Endothelial cell of umbilical vein (primary cell): ENCODE data around the gene TBX15. TPM values are rescaled to one million over a fixed set of nuclear protein-coding genes. Genes with fewer than 3 reads are reported as not detected.

ENCODE experiments used
- BruUV-seq: library from RNA; stranded (reverse); fragments of 400-500 nt; replicated peaks from 2 replicates; lab custom pipeline; 2021; lab: Mats Ljungman, UMichigan
- CTCF ChIA-PET: fragments of 300-600, 350-600 bp; sonication (Branson Sonifier 250); formaldehyde crosslinking; loops from one replicate; lab custom pipeline; 2021; ENCODE audit warnings: antibody characterized with exemption, inconsistent platforms; lab: Charles Lee
- POLR2A ChIA-PET: fragments of 300-600, 350-600 bp; sonication (Branson Sonifier 250); formaldehyde crosslinking; loops from one replicate; lab custom pipeline; 2021; ENCODE audit warnings: antibody characterized with exemption, inconsistent platforms; lab: Charles Lee
- DNase-seq: peaks from one replicate; pipeline ENCODE4 v3.0.0-alpha.2; 2011; ENCODE audit warnings: low read depth, low spot score
- FAIRE-seq: peaks from 2 replicates; lab custom pipeline; 2011; peaks lifted over from hg19 to GRCh38; lab: Jason Lieb, UNC
- H2AFZ ChIP-seq: 2 replicates; pipeline ENCODE4 v1.6.0; 2012; ENCODE audit warnings: low read depth, low read length, control low read depth, inconsistent platforms
- H3K27ac ChIP-seq: 2 replicates; pipeline ENCODE4 v1.5.1; 2011; ENCODE audit warnings: low read depth, mild to moderate bottlenecking, control low read depth, low read length, moderate library complexity; ENCODE audit not compliant: insufficient read depth
- H3K27me3 ChIP-seq, 2 experiments: 2 replicates each; pipeline versions ENCODE4 v1.6.0 to v1.6.1; 2011; ENCODE audit warnings: low read length in 2 of 2, mixed read lengths in 1 of 2; ENCODE audit not compliant: control insufficient read depth in 2 of 2, insufficient read depth in 2 of 2
- H3K36me3 ChIP-seq, 2 experiments: 2 replicates in 1 of 2; 3 replicates in 1 of 2; pipeline ENCODE4 v1.5.1; 2011; ENCODE audit warnings: low read length in 2 of 2, mild to moderate bottlenecking in 1 of 2, moderate library complexity in 1 of 2; ENCODE audit not compliant: control insufficient read depth in 2 of 2, insufficient read depth in 2 of 2; ENCODE audit errors: extremely low read depth in 1 of 2
- H3K4me1 ChIP-seq: 3 replicates; pipeline ENCODE4 v1.5.1; 2011; ENCODE audit warnings: mild to moderate bottlenecking, low read length; ENCODE audit not compliant: control insufficient read depth, insufficient read depth; ENCODE audit errors: extremely low read depth
- H3K4me2 ChIP-seq: 2 replicates; pipeline ENCODE4 v1.6.1; 2011; ENCODE audit warnings: low read length, control low read depth, mixed read lengths; ENCODE audit not compliant: insufficient read depth
- H3K4me3 ChIP-seq, 3 experiments: fragments of 200-600 bp in 1 of 3; sonication (generic), shearing (Covaris generic) in 1 of 3; replicated peaks in 1 of 3; 2 replicates each; pipeline ENCODE4 v1.5.1; 2011 to 2016; ENCODE audit warnings: control low read depth in 3 of 3, low read length in 3 of 3, mild to moderate bottlenecking in 2 of 3, inconsistent platforms in 1 of 3, low read depth in 1 of 3, moderate library complexity in 1 of 3; ENCODE audit not compliant: insufficient read depth in 1 of 3
- H3K79me2 ChIP-seq: 2 replicates; pipeline ENCODE4 v1.6.0; 2012; ENCODE audit warnings: low read length, inconsistent platforms; ENCODE audit not compliant: control insufficient read depth, insufficient read depth
- H3K9ac ChIP-seq: replicated peaks from 2 replicates; pipeline ENCODE3; 2011; ENCODE audit warnings: low read length, control low read depth; ENCODE audit not compliant: insufficient read depth; ENCODE audit errors: extremely low read depth
- H3K9me1 ChIP-seq: replicated peaks from 3 replicates; pipeline ENCODE4 v1.6.0; 2011; ENCODE audit warnings: mild to moderate bottlenecking, low read length; ENCODE audit not compliant: control insufficient read depth, insufficient read depth; ENCODE audit errors: extremely low read depth
- H3K9me3 ChIP-seq: replicated peaks from 2 replicates; pipeline ENCODE4 v1.5.1; 2012; ENCODE audit warnings: low read length, inconsistent platforms; ENCODE audit not compliant: control insufficient read depth, insufficient read depth
- H4K20me1 ChIP-seq: replicated peaks from 2 replicates; pipeline ENCODE3; 2011; ENCODE audit warnings: mild to moderate bottlenecking, low read length; ENCODE audit not compliant: control insufficient read depth, insufficient read depth; ENCODE audit errors: extremely low read depth
- CTCF ChIP-seq, 2 donors: IDR thresholded peaks; 1 replicate in 1 of 2; 2 replicates in 1 of 2; pipeline ENCODE4 v1.5.1; 2011; ENCODE audit warnings: low read length in 2 of 2, mild to moderate bottlenecking in 2 of 2, moderate library complexity in 2 of 2, control low read depth in 1 of 2, inconsistent platforms in 1 of 2, low read depth in 1 of 2; ENCODE audit not compliant: insufficient read depth in 1 of 2; ENCODE audit errors: extremely low read depth in 1 of 2
- EZH2 ChIP-seq: IDR thresholded peaks from 2 replicates; pipeline ENCODE4 v1.6.1; 2012; ENCODE audit warnings: borderline replicate concordance, low read depth, mild to moderate bottlenecking, moderate library complexity, low read length, inconsistent platforms; ENCODE audit not compliant: severe bottlenecking
- FOS ChIP-seq: IDR thresholded peaks from 2 replicates; pipeline ENCODE4 v1.6.1; 2011; ENCODE audit warnings: mild to moderate bottlenecking, low read length, moderate library complexity, borderline replicate concordance; ENCODE audit not compliant: insufficient read depth
- GATA2 ChIP-seq: IDR thresholded peaks from 2 replicates; pipeline ENCODE4 v1.7.0; 2011; ENCODE audit warnings: low read depth, mild to moderate bottlenecking, moderate library complexity, mixed read lengths, low read length; ENCODE audit not compliant: insufficient read length, insufficient read depth
- JUN ChIP-seq: IDR thresholded peaks from 2 replicates; pipeline ENCODE4 v1.6.1; 2011; ENCODE audit warnings: borderline replicate concordance, low read depth; ENCODE audit not compliant: insufficient read length, insufficient read depth
- MAX ChIP-seq: IDR thresholded peaks from 2 replicates; pipeline ENCODE4 v1.6.1; 2011; ENCODE audit not compliant: insufficient read depth, insufficient read length
- MYC ChIP-seq: IDR thresholded peaks from one replicate; pipeline ENCODE4 v1.6.1; 2011; ENCODE audit warnings: mild to moderate bottlenecking, low read depth, low read length
- POLR2A ChIP-seq: IDR thresholded peaks from 2 replicates; pipeline ENCODE4 v1.6.1; 2012; ENCODE audit warnings: low read depth, mild to moderate bottlenecking, control low read depth, low read length
- POLR2AphosphoS5 ChIP-seq: IDR thresholded peaks from 2 replicates; pipeline ENCODE4 v1.6.1; 2012; ENCODE audit warnings: low read depth, mild to moderate bottlenecking, control low read depth, low read length, moderate library complexity; ENCODE audit not compliant: insufficient read depth
- dilution Hi-C: fragments of 300-500 bp; cut with MboI; formaldehyde crosslinking; loops from one replicate; pipeline ENCODE4 v1.15.0; 2019; ENCODE audit warnings: low sequenced_read_pairs; ENCODE audit not compliant: extremely low pct_ligation_motif_present
- intact Hi-C: fragments of 100-400 bp; cut with micrococcal nuclease; formaldehyde crosslinking; loops from one replicate; pipeline ENCODE4 v1.10.0; 2022
- polyA plus RNA-seq, 4 experiments: library from polyadenylated mRNA; depleted of rRNA in 3 of 4; stranded (reverse) in 3 of 4; unstranded in 1 of 4; fragments of >200 nt; gene quantifications; 2 replicates each; pipeline versions ENCODE4 v1.2.1 to v1.2.3, GENCODE V29; 2011 to 2012; ENCODE audit warnings: missing spikeins in 1 of 4
- total RNA-seq: library from RNA; stranded (reverse); gene quantifications from 2 replicates; pipeline ENCODE4 v1.2.3, GENCODE V29; 2021

The TBX15 gene
- total and polyA plus RNA-seq, 2 donors (not counting 3 experiments of a cell fraction or from before 2014, with no cell fraction given): 0.01 TPM; not detected in 1

- no TSS peak for BruUV-seq
Observed at GRCh38 chr1:118954301-118954905, 33.7 kb downstream of the TBX15 start.

More at GRCh38 chr1:118954301-118954905, 33.7 kb downstream of the TBX15 start:
- Histone ChIP-seq H3K27ac (no peak overlapping the region), H2AFZ (no peak overlapping the region), H3K27me3 (no peaks in the 10 kb centered on the region), H3K4me1 (no peaks in the 10 kb centered on the region), H3K9me3 (no peaks in the 10 kb centered on the region), H3K79me2 (no peaks in the 10 kb centered on the region), H3K9ac (no peak overlapping the region), H4K20me1 (no peaks in the 10 kb centered on the region), H3K36me3 (no peaks in the 10 kb centered on the region), H3K4me3 (no peak overlapping the region), H3K9me1 (no peaks in the 10 kb centered on the region), H3K4me2 (no peak overlapping the region)
- intact Hi-C loops: no loop called here
- FAIRE-seq (no peak), DNase-seq (no peak)
- CTCF ChIA-PET: no interaction called here
- dilution Hi-C loops: no loop called here
- POLR2A ChIA-PET: no interaction called here
- TF ChIP-seq EZH2: no peak
- no peak for TF ChIP-seq JUN
- TF ChIP-seq POLR2AphosphoS5: no peak
- no peak for TF ChIP-seq MYC
- TF ChIP-seq MAX: no peak
- no peak for TF ChIP-seq CTCF (IDR thresholded peaks at IDR 0.05; ENCODE audit: extremely low read depth in 1 of 2, insufficient read depth in 1 of 2, low read depth in 1 of 2, low read length in 2 of 2)
- no peak for TF ChIP-seq FOS
- no peak for TF ChIP-seq GATA2
- TF ChIP-seq POLR2A: no peak
